HEK293 (cell line): ENCODE measurements around the gene WASHC3.

Experiments used
- CTCF ChIA-PET: fragments of 350-600 bp; formaldehyde crosslinking; extraction: SDS; loops from one replicate; lab custom pipeline; 2021; ENCODE audit warnings: antibody characterized with exemption; lab: Yijun Ruan, JAX
- POLR2A ChIA-PET: fragments of 300-600 bp; formaldehyde crosslinking; extraction: SDS; loops from one replicate; lab custom pipeline; 2020; ENCODE audit warnings: antibody characterized with exemption, inconsistent platforms; lab: Yijun Ruan, JAX
- H3K27ac ChIP-seq: fragments of 200-500 bp; sonication (Bioruptor generic); 2 replicates; pipeline ENCODE4 v1.5.1; 2014; ENCODE audit warnings: low read depth, low read length, control low read depth, inconsistent platforms; ENCODE audit errors: extremely low read depth
- H3K36me3 ChIP-seq, 2 experiments: fragments of 200-500 bp in 1 of 2; sonication (Bioruptor generic) in 1 of 2; 1 replicate in 1 of 2; 2 replicates in 1 of 2; pipeline ENCODE4 v1.5.1; 2014 to 2017; ENCODE audit warnings: inconsistent platforms in 2 of 2, low read length in 2 of 2; ENCODE audit not compliant: control insufficient read depth in 2 of 2, insufficient read depth in 1 of 2
- H3K4me1 ChIP-seq: fragments of 200-500 bp; sonication (Bioruptor generic); 2 replicates; pipeline ENCODE4 v1.5.1; 2014; ENCODE audit warnings: mild to moderate bottlenecking, low read length, inconsistent platforms; ENCODE audit not compliant: control insufficient read depth, insufficient read depth
- H3K4me3 ChIP-seq: 2 replicates; pipeline ENCODE4 v1.5.1; 2011; ENCODE audit warnings: low read depth, mild to moderate bottlenecking, control low read depth, low read length, moderate library complexity
- H3K9me3 ChIP-seq: fragments of 200-500 bp; sonication (Bioruptor generic); 2 replicates; pipeline ENCODE4 v1.5.1; 2014; ENCODE audit warnings: low read depth, low read length, inconsistent platforms; ENCODE audit not compliant: control insufficient read depth, insufficient read depth
- SP7 ChIP-seq: fragments of 450-650 bp; formaldehyde crosslinking; IDR thresholded peaks from 2 replicates; pipeline ENCODE4 v1.5.1; 2016; ENCODE audit warnings: missing biosample characterization, missing genetic modification characterization
- ZNF692 ChIP-seq: fragments of 450-650 bp; formaldehyde crosslinking; IDR thresholded peaks from 2 replicates; pipeline ENCODE4 v1.5.1; 2016; ENCODE audit warnings: missing biosample characterization, missing genetic modification characterization

Gene WASHC3

GRCh38 chr12:101963697-101964096 lies 98.1 kb downstream of the WASHC3 start:
- no peaks in the 10 kb centered on the region for H3K9me3 ChIP-seq
- H3K36me3 ChIP-seq, result no peaks in the 10 kb centered on the region
- no peaks in the 10 kb centered on the region for H3K4me1 ChIP-seq
- POLR2A ChIA-PET, result no interaction called here
- TF ChIP-seq SP7 (tag by site-specific recombination) (no peak), ZNF692 (tag by site-specific recombination) (peak; percentile 82)
- H3K4me3 ChIP-seq, result no peak overlapping the region
- CTCF ChIA-PET, result interaction anchor here (0.5 to 1.0 kb wide), 2 partner anchors 27 to 1370 kb away, joined by 3 to 4 read pairs; no protein-coding TSS in a partner anchor
- no peak overlapping the region for H3K27ac ChIP-seq
